ENCODE data around the gene C14orf180.

The C14orf180 gene

GRCh38 chr14:104551851-104552737 is 27.5 kb upstream of the C14orf180 start:
- TF ChIP-seq FOXP2 (optimal IDR thresholded peaks at IDR 0.05; ENCODE audit: borderline replicate concordance, extremely low read depth, extremely low read length, insufficient read depth) (no peak), TAF1 (IDR thresholded peaks at IDR 0.05; ENCODE audit: borderline replicate concordance, insufficient read depth, low read length) (no peak), REST (IDR thresholded peaks at IDR 0.05; ENCODE audit: insufficient read depth in 1 of 2, low read depth in 2 of 2, low read length in 2 of 2) (no peak), POLR2AphosphoS5 (IDR thresholded peaks at IDR 0.05; ENCODE audit: low read depth, low read length) (no peak), SIN3A (IDR thresholded peaks at IDR 0.05; ENCODE audit: borderline replicate concordance, insufficient read depth, low read length) (no peak)

DNA sequence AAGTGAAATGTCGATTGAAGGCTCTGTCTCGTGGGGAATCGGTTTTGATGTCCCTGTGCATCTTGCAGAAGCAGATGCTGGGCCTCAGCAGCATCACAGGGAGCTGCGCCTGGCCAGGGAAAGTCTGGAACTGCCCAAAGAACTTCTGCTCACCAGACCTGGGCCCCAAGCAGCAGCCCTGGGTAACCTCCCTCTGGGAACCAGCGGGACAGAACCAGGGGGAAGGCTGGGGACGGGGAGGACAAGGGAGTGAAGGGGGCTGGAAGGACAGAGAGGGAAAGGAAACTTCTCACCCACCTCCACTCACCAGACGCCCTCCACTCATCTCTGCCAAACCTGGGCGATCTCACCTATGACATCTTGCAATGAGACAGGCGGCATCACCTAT is 26.8 kb upstream of the C14orf180 start:
- TF ChIP-seq TAF1 (IDR thresholded peaks at IDR 0.05; ENCODE audit: borderline replicate concordance, insufficient read depth, low read length) (no peak), FOXP2 (optimal IDR thresholded peaks at IDR 0.05; ENCODE audit: borderline replicate concordance, extremely low read depth, extremely low read length, insufficient read depth) (no peak), SIN3A (IDR thresholded peaks at IDR 0.05; ENCODE audit: borderline replicate concordance, insufficient read depth, low read length) (no peak), REST (IDR thresholded peaks at IDR 0.05; ENCODE audit: insufficient read depth in 1 of 2, low read depth in 2 of 2, low read length in 2 of 2) (no peak), POLR2AphosphoS5 (IDR thresholded peaks at IDR 0.05; ENCODE audit: low read depth, low read length) (no peak)

DNA sequence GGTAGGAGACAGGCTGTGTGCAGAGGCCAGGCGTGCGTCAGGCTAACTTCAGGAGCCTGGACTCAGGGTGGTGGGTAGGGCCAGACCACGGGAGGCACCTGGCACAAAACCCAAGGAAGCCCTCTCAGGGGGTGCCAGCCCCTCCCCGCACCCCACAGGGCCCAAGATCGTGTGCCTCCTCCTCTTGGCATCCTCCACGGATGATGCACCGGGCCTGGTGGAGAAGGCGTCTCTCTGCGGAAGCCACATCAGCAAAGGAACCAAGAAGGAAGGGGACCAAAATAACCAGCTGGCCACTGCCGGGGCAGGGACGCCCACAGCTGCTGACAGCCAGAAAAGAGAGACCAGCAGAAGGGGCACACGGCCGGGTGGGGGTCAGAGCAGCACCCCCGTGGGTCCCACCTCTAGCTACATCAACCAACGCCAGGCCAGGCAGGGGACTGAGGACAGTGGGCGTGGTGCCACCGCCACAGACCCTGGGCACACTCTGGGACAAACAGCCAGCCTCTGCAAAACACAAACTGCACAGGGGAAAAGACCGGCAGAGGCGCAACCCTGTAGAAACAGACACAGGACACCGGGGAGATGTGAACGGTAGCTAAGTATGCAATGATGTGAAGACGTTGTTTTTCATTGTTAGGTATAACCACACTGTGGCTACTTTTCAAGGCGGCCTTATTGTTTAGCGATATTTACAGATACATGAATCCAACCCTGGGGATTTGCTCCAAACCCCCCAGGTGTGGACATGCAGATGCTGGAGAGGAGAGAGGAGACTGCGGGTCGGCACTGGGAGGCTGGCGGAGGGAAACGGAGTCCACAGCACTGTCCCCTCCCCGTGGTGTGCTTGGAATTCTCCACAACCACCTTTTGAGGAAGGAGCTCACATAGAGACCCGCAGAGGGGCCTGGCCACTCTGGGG is 26.1 kb upstream of the C14orf180 start:
- TF ChIP-seq FOXP2 (optimal IDR thresholded peaks at IDR 0.05; ENCODE audit: borderline replicate concordance, extremely low read depth, extremely low read length, insufficient read depth) (no peak), POLR2AphosphoS5 (IDR thresholded peaks at IDR 0.05; ENCODE audit: low read depth, low read length) (no peak), REST (IDR thresholded peaks at IDR 0.05; ENCODE audit: insufficient read depth in 1 of 2, low read depth in 2 of 2, low read length in 2 of 2) (no peak), TAF1 (IDR thresholded peaks at IDR 0.05; ENCODE audit: borderline replicate concordance, insufficient read depth, low read length) (no peak), SIN3A (IDR thresholded peaks at IDR 0.05; ENCODE audit: borderline replicate concordance, insufficient read depth, low read length) (no peak)

GRCh38 chr14:104554088-104554607 is 25.4 kb upstream of the C14orf180 start:
- TF ChIP-seq POLR2AphosphoS5 (IDR thresholded peaks at IDR 0.05; ENCODE audit: low read depth, low read length) (no peak), TAF1 (IDR thresholded peaks at IDR 0.05; ENCODE audit: borderline replicate concordance, insufficient read depth, low read length) (no peak), REST (IDR thresholded peaks at IDR 0.05; ENCODE audit: insufficient read depth in 1 of 2, low read depth in 2 of 2, low read length in 2 of 2) (no peak), SIN3A (IDR thresholded peaks at IDR 0.05; ENCODE audit: borderline replicate concordance, insufficient read depth, low read length) (no peak), FOXP2 (optimal IDR thresholded peaks at IDR 0.05; ENCODE audit: borderline replicate concordance, extremely low read depth, extremely low read length, insufficient read depth) (no peak)
